Esophagus (tissue), 2 donors: ENCODE results near the gene CMKLR1. TPM values are rescaled to one million over a fixed set of nuclear protein-coding genes. Genes with fewer than 3 reads are reported as not detected.

ENCODE experiments used
- H3K27ac ChIP-seq, 2 donors: one replicate each; pipeline ENCODE4 v1.5.1; 2013; ENCODE audit warnings: low read depth in 2 of 2, mild to moderate bottlenecking in 2 of 2, inconsistent platforms in 1 of 2, low read length in 1 of 2, moderate library complexity in 1 of 2
- H3K27me3 ChIP-seq, 2 donors: one replicate each; pipeline ENCODE4 v1.6.1; 2013; ENCODE audit warnings: low read length in 2 of 2, control low read depth in 1 of 2, mild to moderate bottlenecking in 1 of 2; ENCODE audit not compliant: insufficient read depth in 2 of 2, control insufficient read depth in 1 of 2
- H3K36me3 ChIP-seq, 2 donors: one replicate each; pipeline ENCODE4 v1.6.1; 2013; ENCODE audit warnings: low read length in 1 of 2; ENCODE audit not compliant: control insufficient read depth in 2 of 2, insufficient read depth in 2 of 2
- H3K4me1 ChIP-seq, 2 donors: one replicate each; pipeline ENCODE4 v1.6.1; 2013; ENCODE audit warnings: low read length in 1 of 2; ENCODE audit not compliant: control insufficient read depth in 2 of 2, insufficient read depth in 2 of 2
- H3K4me3 ChIP-seq, 2 donors: one replicate each; pipeline ENCODE4 v1.5.1; 2013; ENCODE audit warnings: low read length in 2 of 2, mild to moderate bottlenecking in 2 of 2, low read depth in 1 of 2, moderate library complexity in 1 of 2
- H3K9me3 ChIP-seq, 2 donors: one replicate each; pipeline ENCODE4 v1.6.1; 2013; ENCODE audit warnings: mild to moderate bottlenecking in 2 of 2, low read depth in 1 of 2, low read length in 1 of 2, moderate library complexity in 1 of 2; ENCODE audit not compliant: control insufficient read depth in 2 of 2, insufficient read depth in 1 of 2
- WGBS, 2 donors: extraction: QIAGEN DNeasy Blood & Tissue Kit; methylation state at CpG; one replicate each; pipeline ENCODE4 v1.1.7; 2013; 5-methylcytosine and 5-hydroxymethylcytosine counted together
- polyA plus RNA-seq, 2 donors: library from polyadenylated mRNA; stranded (reverse); fragments of 200-250 nt; gene quantifications; one replicate each; pipeline ENCODE4 v1.2.3, GENCODE V29; 2013
- donor health status: healthy with polysubstance abuse.
- donor health status: Bipolar disorder and iron deficiency.

Gene CMKLR1
- polyA plus RNA-seq, 2 donors: 0.24 to 0.45 TPM

DNA sequence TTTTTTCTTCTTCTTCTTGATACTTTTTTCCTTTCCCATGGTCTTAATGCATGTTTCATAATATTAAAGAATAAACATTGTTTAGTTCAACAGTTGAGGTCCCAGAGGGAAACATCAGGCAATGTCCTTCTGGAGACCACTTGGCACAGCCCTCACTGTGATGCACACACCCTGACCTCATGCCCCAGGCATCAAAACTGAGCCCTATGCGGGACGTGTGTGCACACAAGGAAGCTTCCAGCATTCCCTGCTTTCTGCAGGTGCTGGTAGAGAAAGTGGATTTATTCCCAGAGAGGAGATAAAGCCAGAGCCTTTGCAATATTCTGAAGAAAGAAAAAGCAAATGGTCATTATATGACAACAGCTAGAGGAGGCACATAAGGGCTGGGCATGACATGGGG lies 16.0 kb upstream of the CMKLR1 start:
- H3K36me3 ChIP-seq: no peaks in the 10 kb centered on the region
- no peak overlapping the region for H3K27ac ChIP-seq
- no peak overlapping the region for H3K4me3 ChIP-seq
- no peaks in the 10 kb centered on the region for H3K9me3 ChIP-seq
- H3K27me3 ChIP-seq: no peaks in the 10 kb centered on the region
- H3K4me1 ChIP-seq: no peaks in the 10 kb centered on the region
- WGBS, 2 donors: 54 to 74% methylated on average over 2 of the region's 2 CpGs

DNA sequence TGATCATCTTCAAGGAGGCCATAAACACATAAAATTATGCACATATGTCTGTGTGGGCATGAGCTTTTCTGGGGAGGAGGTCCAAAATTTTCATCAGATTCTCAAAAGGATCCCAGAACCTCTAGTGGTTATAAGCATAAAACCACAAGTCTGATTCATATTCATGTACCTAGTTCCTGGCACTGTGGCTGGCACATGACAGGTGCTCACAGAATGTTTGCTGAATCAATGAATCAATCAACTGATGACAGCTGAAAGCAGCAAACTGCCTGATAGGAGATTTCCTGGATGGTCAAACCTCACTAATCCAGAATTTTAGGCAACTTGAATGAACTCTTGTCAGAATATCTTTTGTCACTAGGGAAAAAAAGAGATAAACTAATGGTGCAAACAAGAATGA lies 13.5 kb upstream of the CMKLR1 start:
- no peaks in the 10 kb centered on the region for H3K4me1 ChIP-seq
- H3K36me3 ChIP-seq: no peaks in the 10 kb centered on the region
- no peaks in the 10 kb centered on the region for H3K27me3 ChIP-seq
- no peaks in the 10 kb centered on the region for H3K9me3 ChIP-seq
- no peak overlapping the region for H3K4me3 ChIP-seq
- H3K27ac ChIP-seq: no peak overlapping the region

DNA sequence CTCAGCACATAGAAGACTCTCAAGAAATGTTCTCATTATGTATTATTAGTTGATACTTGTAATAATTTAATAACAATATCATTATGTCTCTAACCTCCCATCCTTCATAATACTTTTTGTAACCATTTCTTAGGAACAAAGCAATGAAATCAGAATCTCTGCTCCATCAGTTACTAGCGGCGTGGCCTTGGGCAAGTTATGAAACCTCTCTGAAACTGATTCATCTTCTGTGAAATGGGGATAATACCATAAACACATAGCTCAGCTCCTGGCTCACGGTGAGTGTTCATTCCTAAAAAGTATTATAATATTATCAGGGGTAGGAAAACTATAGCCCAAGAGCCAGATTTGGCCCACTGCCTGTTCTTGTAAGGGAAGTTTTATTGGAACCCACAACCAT lies 11.4 kb upstream of the CMKLR1 start:
- H3K4me3 ChIP-seq: no peak overlapping the region
- H3K4me1 ChIP-seq: no peaks in the 10 kb centered on the region
- H3K27ac ChIP-seq: no peak overlapping the region
- no peaks in the 10 kb centered on the region for H3K36me3 ChIP-seq
- H3K9me3 ChIP-seq: no peaks in the 10 kb centered on the region
- H3K27me3 ChIP-seq: no peaks in the 10 kb centered on the region
- WGBS, 2 donors: 83 to 84% methylated on average over 3 of the region's 3 CpGs

DNA sequence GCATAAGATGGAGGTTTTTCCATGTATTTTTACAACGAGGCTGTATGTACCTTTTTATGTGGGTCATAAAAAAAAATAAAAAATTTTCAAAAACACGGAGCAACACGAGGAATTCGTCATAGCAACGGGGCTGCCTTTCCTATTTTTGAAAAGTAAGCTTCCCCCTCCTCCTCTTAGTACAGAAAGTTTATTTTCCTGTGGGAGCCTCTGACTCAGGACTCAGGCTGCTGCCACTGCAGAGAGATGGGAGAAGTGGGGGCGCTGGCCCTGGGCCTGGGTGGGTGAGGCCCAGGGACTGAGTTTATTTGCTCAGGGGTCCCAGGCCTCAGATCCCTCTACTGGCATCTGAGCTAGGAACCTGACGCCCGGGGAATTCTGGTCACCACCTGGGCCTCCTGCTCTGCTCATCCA lies 10.2 kb upstream of the CMKLR1 start:
- Histone ChIP-seq H3K36me3 (no peaks in the 10 kb centered on the region), H3K4me1 (no peaks in the 10 kb centered on the region), H3K27me3 (no peaks in the 10 kb centered on the region), H3K9me3 (no peaks in the 10 kb centered on the region), H3K27ac (no peak overlapping the region), H3K4me3 (no peak overlapping the region)
- 43 to 47% methylated on average over 8 of the region's 8 CpGs for WGBS, 2 donors

DNA sequence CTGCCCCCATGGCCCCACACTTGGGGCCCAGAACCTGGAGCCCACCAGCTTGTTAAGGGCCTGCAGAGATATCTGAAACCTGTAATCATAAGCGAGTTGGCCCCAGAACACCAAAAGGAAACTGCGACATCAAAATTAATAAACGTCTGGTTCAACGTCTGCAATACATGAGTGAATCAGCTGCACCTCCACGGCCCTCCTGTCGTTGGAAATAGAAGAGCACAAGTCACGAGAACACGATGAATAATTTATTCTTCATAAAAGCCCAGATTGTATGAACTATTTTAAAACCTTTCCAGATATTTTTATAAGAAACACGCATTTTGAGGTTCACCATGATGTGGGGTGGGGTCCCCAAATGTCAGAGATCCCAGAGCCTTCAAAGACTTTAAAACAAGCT lies 9.7 kb upstream of the CMKLR1 start:
- no peaks in the 10 kb centered on the region for H3K4me1 ChIP-seq
- no peaks in the 10 kb centered on the region for H3K36me3 ChIP-seq
- H3K9me3 ChIP-seq: no peaks in the 10 kb centered on the region
- no peak overlapping the region for H3K27ac ChIP-seq
- H3K4me3 ChIP-seq: no peak overlapping the region
- 75 to 76% methylated on average over 9 of the region's 9 CpGs for WGBS, 2 donors
- H3K27me3 ChIP-seq: no peaks in the 10 kb centered on the region

DNA sequence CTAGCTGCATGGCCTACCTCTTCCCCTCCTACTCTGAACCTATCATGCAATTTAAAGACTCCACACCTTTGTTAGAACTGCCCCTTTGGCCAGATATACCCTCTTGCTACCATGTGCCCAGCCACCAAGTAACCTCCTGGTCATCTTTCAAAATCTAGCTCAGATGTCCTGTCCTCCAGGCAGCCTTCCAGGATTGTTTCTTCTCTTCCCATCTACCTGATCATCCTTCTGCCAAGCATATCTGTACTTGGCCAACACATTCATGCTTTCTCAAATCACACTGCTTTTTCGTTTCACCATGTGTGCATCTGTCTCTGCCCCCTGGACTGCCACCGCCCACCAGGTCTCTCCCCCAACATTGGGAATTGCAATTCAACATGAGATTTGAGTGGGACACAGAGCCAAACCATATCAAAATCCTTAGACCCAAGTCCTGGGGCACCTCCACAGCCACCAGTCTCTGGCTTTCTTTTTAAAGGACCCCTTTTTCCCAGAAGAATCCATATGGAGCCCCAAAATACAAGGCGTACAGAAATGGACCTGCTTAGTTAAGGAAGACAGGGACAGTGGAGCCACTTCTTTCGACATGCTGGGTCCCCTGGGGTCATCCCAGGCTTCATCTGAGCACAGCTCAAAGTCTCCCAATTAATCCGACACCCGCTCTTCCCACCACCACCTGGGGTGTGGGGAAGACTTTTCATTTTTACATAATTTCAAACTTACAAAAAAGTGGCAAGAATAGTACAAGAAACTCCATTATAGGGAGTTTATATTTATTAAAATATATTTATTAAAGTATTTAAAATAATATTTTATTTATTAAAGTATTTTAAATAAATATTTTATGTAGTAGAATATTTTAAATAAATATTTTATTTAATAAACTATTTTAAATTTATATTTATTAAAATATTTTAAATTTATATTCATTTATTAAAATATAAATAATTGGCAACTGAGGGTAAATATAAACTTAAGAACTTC lies 7.9 kb upstream of the CMKLR1 start:
- Histone ChIP-seq H3K27me3 (no peaks in the 10 kb centered on the region), H3K27ac (no peak overlapping the region), H3K4me1 (no peaks in the 10 kb centered on the region), H3K36me3 (no peaks in the 10 kb centered on the region), H3K4me3 (no peak overlapping the region), H3K9me3 (no peaks in the 10 kb centered on the region)
- WGBS, 2 donors: 84 to 87% methylated on average over 6 of the region's 6 CpGs

DNA sequence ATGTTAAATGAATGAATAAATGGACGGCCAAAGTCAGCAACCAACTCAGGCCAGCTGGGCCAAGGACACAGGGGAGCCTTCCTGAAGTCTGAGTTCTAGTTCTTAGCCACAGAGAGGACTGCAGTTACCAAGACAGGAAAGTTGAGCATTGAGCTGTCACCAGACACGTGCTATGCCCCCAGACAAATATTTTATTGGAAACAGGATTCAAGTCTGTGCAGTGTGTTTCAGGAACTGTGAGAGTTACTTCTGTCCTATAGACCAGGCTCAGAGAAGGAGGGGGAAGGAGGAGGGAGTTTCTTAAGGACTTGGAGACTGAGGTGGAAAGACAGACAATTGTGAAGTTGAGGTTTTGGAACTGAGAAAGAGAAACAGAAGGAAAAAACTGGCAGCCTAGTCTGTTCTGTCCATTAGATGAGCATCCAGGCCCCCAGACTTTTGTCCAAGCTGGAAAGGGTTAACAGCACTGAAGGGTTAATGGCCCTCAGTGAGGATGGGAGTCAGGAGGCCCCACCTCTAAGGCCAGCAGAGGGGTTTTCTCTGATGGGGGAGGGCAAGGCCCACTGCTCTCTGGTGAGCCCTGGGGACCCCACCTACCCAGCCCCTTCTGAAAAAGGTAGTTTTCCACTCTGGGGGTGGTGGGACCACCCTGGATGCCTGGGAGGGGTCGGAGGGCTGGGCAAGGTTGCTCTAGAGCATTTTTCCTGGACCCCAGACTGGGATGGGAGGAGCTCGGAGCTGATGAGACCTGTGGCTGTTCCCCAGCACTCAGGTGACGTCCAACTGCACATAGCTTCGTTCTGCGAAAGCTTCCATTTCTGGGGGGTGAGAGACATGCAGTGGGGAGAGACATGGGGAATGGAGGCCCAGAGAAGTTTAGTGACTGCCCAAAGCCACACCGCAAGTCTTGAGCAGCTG lies 6.9 kb upstream of the CMKLR1 start:
- 41 to 54% methylated on average over 8 of the region's 8 CpGs for WGBS, 2 donors
- Histone ChIP-seq H3K36me3 (no peaks in the 10 kb centered on the region), H3K27me3 (no peaks in the 10 kb centered on the region), H3K27ac (no peak overlapping the region), H3K4me1 (no peaks in the 10 kb centered on the region), H3K4me3 (no peak overlapping the region), H3K9me3 (no peaks in the 10 kb centered on the region)

DNA sequence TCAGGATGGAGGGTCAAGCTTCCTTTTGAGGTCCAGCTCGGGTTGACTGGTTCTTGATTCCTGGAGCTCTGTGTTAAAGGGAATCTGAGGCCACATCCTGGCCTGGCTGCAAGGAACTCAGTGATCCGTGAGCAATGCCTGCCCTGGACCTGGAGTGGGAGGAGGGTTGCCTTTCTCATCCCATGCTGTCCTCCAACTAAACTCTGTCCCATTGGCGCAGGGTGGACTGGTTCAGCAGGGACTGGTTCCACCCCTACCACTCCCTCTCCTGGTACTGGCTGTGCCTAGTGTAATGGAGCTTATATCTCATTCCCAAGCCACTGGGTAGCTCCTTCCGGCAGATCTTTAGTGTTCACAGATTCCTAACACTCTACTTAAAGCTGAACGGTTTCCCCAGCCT lies 3.9 kb upstream of the CMKLR1 start:
- no peak overlapping the region for H3K4me3 ChIP-seq
- WGBS, 2 donors: 56 to 64% methylated on average over 5 of the region's 5 CpGs
- no peak overlapping the region for H3K27ac ChIP-seq
- no peaks in the 10 kb centered on the region for H3K9me3 ChIP-seq
- H3K36me3 ChIP-seq: no peaks in the 10 kb centered on the region
- no peaks in the 10 kb centered on the region for H3K4me1 ChIP-seq
- H3K27me3 ChIP-seq: no peaks in the 10 kb centered on the region

DNA sequence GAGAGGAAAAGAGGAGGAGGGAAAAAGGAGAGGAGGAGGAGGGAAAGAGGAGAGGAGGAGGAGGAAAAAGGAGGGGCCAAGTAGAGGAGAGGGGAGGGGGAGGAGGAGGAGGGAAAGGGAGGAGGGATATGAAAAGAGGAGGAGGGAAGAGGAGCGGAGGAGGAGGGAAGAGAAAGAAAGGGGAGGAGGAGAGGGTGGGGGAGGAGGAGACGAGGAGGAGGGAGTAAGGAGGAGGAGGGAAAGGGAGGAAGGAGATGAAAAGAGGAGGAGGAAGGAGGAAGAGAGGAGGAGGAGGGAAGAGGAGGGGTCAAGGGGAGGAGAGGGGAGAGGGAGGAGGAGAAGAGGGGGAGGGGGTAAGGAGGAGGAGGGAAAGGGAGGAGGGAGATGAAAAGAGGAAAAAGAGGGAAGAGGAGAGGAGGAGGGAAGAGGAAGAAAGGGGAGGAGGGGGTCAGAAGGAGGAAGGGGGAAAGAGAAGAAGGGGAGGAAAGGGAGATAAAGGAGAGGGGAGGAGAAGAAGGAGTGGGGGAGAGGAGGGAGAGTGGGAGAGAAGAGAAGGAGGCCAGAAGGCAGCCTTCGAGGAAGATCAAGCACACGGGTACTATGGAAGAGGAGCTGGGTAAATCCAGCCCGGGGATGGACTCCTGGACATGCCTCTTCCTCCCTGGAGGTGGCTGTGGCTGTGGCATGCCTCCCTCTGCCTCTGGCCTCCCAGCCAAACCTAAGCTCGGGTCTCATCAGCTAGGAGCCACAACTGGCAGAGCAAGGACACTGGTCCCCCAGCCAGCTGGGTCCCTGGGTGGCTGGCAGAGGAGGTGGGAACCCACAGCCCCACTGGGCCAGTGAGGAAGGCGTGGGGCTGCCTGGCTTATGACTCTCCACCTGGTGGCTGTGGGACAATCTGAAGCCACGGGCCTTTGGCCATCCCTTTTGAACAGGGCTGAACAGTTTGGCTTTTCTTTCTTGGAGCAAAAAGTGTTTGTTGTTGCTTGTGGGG lies 3.0 kb upstream of the CMKLR1 start:
- H3K9me3 ChIP-seq: no peaks in the 10 kb centered on the region
- H3K4me3 ChIP-seq: no peak overlapping the region
- no peaks in the 10 kb centered on the region for H3K27me3 ChIP-seq
- no peaks in the 10 kb centered on the region for H3K36me3 ChIP-seq
- no peaks in the 10 kb centered on the region for H3K4me1 ChIP-seq
- H3K27ac ChIP-seq: no peak overlapping the region
- 70 to 73% methylated on average over 7 to 8 of the region's 8 CpGs for WGBS, 2 donors
